Activated T-helper 2 cell treated with anti-CD3 and anti-CD28 coated beads, Interferon-gamma antibody, Interleukin-2, Interleukin-4, amounts not matched to agents 10 μg/mL and 5 μg/mL and 100 μg/mL, durations not matched to agents 14 hours and 24 hours and 36 hours (primary cell): ENCODE results near the gene CWC22. TPM values are rescaled to one million over a fixed set of nuclear protein-coding genes. Genes with fewer than 3 reads are reported as not detected.
"Not testable (repeated sequence)": the region's sequence is repeated elsewhere in the genome, so short reads cannot be mapped to it uniquely, and the experiment has no call there.

Source experiments
- DNase-seq: peaks from one replicate; pipeline ENCODE4 v3.0.0; 2021; ENCODE audit warnings: low spot score
- H3K27ac Mint-ChIP-seq: one replicate; pipeline ENCODE4 v1.8.0; 2021; ENCODE audit warnings: mixed read lengths
- H3K27me3 Mint-ChIP-seq: one replicate; pipeline ENCODE4 v1.8.0; 2021; ENCODE audit warnings: low read depth, mixed read lengths
- H3K36me3 Mint-ChIP-seq: one replicate; pipeline ENCODE4 v1.8.0; 2021; ENCODE audit warnings: low read depth, mixed read lengths
- H3K4me1 Mint-ChIP-seq: one replicate; pipeline ENCODE4 v1.8.0; 2021; ENCODE audit warnings: low read depth, mixed read lengths
- H3K4me3 Mint-ChIP-seq: one replicate; pipeline ENCODE4 v1.8.0; 2021; ENCODE audit warnings: low read depth, mild to moderate bottlenecking, moderate library complexity, mixed read lengths
- H3K9me3 Mint-ChIP-seq: one replicate; pipeline ENCODE4 v1.8.0; 2021; ENCODE audit warnings: mixed read lengths
- intact Hi-C: fragments of 100-400 bp; cut with micrococcal nuclease; formaldehyde crosslinking; loops from one replicate; pipeline ENCODE4 v1.15.1; 2023
- total RNA-seq: library from RNA; stranded (reverse); gene quantifications from 2 replicates; pipeline ENCODE4 v1.2.3, GENCODE V29; 2022

The CWC22 gene
- total RNA-seq, 1 donor from 2014 or later: 27.8 TPM

DNA sequence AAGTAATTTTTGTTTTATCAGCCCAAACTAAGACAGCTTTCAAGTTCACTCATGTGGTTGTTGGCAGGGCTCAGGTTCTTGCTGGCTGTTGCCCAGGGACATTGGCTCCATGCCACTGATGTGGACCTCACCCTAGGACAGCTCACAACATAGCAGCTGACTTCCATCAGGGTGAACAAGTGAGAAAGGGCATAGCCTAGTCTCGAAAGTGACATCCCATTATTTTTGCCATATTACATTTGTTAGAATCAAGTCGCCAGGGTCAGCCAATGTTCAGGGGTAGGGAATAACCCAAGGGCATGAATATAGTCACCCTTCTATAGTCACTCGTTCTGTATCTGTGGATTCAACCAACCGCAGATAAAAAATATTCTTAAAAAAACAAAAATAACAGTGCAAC, 10.7 kb upstream of the CWC22 start:
- H3K9me3 Mint-ChIP-seq: no peaks in the 10 kb centered on the region
- no peak overlapping the region for H3K27ac Mint-ChIP-seq
- no peaks in the 10 kb centered on the region for H3K27me3 Mint-ChIP-seq
- no peaks in the 10 kb centered on the region for H3K36me3 Mint-ChIP-seq
- no peak overlapping the region for H3K4me3 Mint-ChIP-seq
- no peak for DNase-seq
- H3K4me1 Mint-ChIP-seq: no peaks in the 10 kb centered on the region
- intact Hi-C loops: no loop called here

DNA sequence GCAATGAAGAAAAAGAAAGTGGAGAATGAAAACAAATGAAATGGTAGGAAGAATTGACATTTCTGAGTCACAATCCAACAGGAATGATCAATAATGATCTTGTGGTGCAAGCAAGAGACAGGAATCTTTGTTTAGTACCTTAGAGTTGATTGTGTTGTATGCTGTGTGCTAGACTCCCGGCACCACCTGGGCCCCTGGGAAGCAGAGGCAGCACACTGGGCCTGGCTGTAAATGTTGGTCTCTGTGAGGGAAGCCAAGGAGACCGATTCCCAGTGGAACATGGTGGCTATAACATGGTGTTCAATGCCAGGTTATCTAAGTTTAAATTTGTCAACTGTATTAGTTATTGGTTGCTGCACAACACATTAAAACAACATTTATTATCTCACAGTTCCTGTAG, 9.8 kb upstream of the CWC22 start:
- Mint-ChIP-seq H3K4me3 (no peak overlapping the region), H3K4me1 (no peaks in the 10 kb centered on the region), H3K9me3 (no peaks in the 10 kb centered on the region), H3K27ac (no peak overlapping the region), H3K36me3 (no peaks in the 10 kb centered on the region), H3K27me3 (no peaks in the 10 kb centered on the region)
- intact Hi-C loops: no loop called here
- no peak for DNase-seq

DNA sequence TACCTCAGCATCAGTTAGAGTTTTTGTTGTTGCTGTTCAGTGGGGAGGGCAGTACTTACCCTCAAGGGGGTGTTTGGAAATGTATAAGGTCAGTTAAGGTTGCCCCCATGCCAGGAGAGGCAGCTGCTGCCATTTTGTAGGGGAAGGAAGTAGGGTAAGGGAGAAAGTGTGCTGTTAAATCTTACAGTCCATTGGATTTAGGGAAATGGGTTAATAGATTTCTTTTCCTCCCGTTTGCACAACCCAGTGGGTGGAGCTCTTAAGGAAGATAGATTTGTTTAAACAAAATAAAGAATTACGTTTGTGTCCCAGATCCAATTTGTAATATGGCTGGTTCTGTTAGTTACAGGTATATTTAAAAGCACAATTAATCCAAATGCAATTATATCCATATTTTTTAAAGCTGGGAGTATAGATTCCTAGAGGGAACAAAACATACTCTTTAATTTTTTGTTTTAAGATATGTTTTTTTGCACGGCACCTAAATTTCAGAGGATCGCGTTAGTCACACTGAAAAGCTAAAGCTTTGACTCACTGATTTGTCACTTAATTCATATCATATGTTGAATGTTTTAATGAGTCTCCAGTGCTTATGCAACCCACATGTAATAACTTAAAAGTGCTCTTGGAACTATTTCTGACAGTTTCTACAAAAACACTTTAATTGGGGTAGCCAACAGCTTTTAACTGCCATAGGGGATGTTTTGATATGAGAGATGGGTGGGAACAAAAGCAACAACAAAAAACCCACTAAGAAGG, 9.0 kb upstream of the CWC22 start:
- no peaks in the 10 kb centered on the region for H3K9me3 Mint-ChIP-seq
- H3K36me3 Mint-ChIP-seq: no peaks in the 10 kb centered on the region
- intact Hi-C loops: no loop called here
- no peak overlapping the region for H3K27ac Mint-ChIP-seq
- DNase-seq: no peak
- no peak overlapping the region for H3K4me3 Mint-ChIP-seq
- no peaks in the 10 kb centered on the region for H3K4me1 Mint-ChIP-seq
- H3K27me3 Mint-ChIP-seq: no peaks in the 10 kb centered on the region

DNA sequence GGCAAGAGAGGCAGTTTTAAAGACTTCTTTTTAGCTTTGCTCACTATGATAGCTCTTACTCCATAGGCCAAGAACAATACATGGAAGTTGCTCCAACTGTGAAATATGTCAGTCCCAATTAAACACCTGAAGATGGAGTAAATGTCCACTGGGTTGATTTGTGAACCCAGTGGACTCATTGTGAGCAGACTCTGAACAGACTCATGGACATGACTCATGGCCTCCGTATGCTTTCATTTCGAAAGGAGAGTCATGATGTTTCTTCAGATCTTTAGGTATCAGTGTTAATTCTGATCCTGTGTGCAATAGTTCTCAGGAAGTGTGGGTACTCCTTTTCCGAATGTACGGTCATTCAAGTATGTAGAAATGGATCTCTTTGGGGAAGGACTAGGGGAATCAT, 5.4 kb upstream of the CWC22 start:
- Mint-ChIP-seq H3K4me3 (no peak overlapping the region), H3K27me3 (no peaks in the 10 kb centered on the region), H3K4me1 (peaks cover 2% of the 10 kb centered on the region), H3K9me3 (no peaks in the 10 kb centered on the region), H3K27ac (no peak overlapping the region), H3K36me3 (no peaks in the 10 kb centered on the region)
- no peak for DNase-seq
- intact Hi-C loops: no loop called here

DNA sequence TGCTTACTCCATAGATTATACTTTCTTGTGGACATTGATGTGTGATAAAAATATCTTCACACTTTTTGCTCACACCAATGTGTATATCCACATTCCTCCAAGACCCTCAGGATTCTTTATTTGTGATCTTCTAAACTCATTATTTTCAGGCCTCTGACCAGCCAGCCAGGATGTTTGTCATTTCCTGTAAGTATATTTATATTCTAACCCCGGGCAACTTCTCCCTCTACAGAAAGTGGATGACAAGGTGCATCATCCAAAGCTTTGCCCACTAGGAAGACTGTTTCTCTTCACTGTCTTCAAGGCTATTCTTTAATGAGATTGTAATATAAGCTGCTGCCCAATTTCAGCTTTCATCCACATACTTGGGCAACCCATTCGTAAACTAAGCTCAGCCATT, 3.6 kb upstream of the CWC22 start:
- no peaks in the 10 kb centered on the region for H3K9me3 Mint-ChIP-seq
- no peak overlapping the region for H3K4me3 Mint-ChIP-seq
- intact Hi-C loops: no loop called here
- peaks cover 9% of the 10 kb centered on the region for H3K4me1 Mint-ChIP-seq
- DNase-seq: no peak
- no peaks in the 10 kb centered on the region for H3K36me3 Mint-ChIP-seq
- no peak overlapping the region for H3K27ac Mint-ChIP-seq
- H3K27me3 Mint-ChIP-seq: no peaks in the 10 kb centered on the region

DNA sequence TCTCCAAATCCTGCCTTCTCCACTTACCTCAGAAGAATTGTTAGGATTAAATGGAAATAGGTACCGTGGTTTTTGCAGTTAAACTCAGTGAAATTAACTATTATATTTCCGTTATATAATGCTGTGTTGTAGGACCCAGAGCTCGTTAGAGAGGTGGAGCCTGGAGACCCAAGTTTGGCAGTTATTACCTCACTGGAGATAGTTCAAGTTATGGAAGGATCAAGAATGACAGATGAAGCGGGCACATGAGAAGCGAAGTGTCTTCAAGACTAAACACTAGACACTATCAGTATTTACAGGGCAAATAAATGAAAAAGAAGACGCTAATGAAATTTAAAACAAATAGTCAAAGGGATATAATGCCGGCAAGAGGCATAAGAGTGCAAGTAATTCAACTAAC, 866 bp downstream of the CWC22 start:
- Mint-ChIP-seq H3K27me3 (no peaks in the 10 kb centered on the region), H3K9me3 (no peaks in the 10 kb centered on the region), H3K4me3 (peak overlapping the region; percentile 98), H3K36me3 (peaks cover 13% of the 10 kb centered on the region), H3K27ac (peak overlapping the region; percentile 94), H3K4me1 (peaks cover 22% of the 10 kb centered on the region)
- intact Hi-C loops: loop anchor here (5.0 kb wide), 1 partner anchor 1894 kb away; the partner anchor contains the start of gene RBM45
- no peak for DNase-seq

DNA sequence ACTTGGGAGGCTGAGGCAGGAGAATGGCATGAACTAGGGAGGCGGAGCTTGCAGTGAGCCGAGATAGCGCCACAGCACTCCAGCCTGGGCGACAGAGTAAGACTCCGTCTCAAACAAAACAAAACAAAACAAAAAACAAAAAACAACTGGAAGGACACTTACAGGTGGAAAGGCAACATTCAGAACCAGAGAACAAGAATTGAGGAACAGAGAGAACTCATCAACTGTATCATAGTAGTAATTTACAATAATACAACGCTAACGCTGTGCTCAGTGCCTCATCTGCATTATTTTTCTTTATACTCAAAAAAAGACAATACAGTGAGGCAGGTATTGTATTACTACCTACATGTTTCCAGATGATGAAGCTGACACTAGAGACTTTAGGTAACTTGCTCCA, 1.6 kb downstream of the CWC22 start:
- H3K36me3 Mint-ChIP-seq: peaks cover 15% of the 10 kb centered on the region
- intact Hi-C loops: loop anchor here (5.0 kb wide), 1 partner anchor 1893 kb away; the partner anchor contains the start of gene RBM45
- not testable (repeated sequence) for H3K9me3 Mint-ChIP-seq, H3K27me3 Mint-ChIP-seq, DNase-seq, H3K27ac Mint-ChIP-seq
- H3K4me1 Mint-ChIP-seq: peaks cover 23% of the 10 kb centered on the region
- peak overlapping the region; percentile 58 for H3K4me3 Mint-ChIP-seq

DNA sequence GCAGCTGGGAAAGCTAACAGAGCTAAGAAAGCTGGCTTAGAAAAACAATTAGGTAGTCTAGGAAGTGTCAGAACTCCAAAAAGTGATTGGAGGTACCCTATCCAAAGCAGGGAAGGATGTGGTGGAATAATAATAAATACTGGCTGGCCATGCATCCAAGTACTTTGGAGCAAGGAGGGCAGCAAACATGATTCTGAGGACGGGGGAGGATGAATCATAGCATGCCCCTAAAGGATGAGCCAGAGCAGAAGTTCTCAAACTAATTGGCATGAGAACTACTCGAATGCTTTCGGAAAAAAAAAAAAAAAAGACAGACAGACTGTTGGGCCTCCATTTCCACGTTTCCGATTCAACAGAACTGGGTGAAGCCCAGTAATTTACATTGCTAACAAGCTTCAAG, 2.4 kb downstream of the CWC22 start:
- peaks cover 25% of the 10 kb centered on the region for H3K4me1 Mint-ChIP-seq
- DNase-seq: no peak
- intact Hi-C loops: loop anchor here (5.0 kb wide), 1 partner anchor 1892 kb away; the partner anchor contains the start of gene RBM45
- no peaks in the 10 kb centered on the region for H3K27me3 Mint-ChIP-seq
- peaks cover 16% of the 10 kb centered on the region for H3K36me3 Mint-ChIP-seq
- H3K4me3 Mint-ChIP-seq: no peak overlapping the region
- H3K27ac Mint-ChIP-seq: no peak overlapping the region
- no peaks in the 10 kb centered on the region for H3K9me3 Mint-ChIP-seq

DNA sequence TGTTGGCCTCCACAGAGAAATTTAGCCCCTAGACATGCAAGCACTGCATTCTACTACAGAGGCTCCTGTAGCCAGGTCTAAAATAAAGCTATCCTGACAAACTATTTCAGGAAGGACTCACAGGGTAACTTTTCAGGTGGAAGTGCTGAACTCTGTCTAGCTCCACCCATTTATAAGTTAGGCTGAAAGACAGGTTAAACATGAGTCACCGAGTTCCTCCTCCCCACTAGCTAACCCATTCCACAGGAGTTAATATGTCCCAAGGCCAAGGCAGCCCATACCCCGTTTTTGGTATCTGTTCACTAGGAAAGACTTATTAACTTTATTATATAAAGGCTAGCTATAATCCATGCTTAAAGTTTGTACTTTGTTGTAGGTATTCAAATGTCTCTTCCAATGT, 3.5 kb downstream of the CWC22 start:
- H3K4me1 Mint-ChIP-seq: peaks cover 25% of the 10 kb centered on the region

DNA sequence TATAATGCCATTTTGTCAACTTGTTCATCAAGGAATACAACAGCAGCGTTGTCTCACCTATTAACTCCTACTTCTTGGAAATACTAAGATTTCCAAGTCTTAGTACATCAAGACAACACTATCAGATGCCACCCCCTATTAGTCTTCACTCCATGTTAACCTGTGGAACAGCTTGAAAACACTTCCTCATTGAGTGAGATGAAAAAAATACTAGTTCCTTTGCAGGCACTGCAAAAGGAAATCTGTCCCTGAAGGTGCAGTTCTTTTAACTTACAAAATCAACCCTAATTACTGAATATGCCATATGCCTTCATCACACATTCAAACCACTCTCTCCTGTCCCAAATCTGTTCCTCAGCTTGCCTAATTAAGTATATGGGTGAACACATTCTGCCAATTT, 4.0 kb downstream of the CWC22 start:
- intact Hi-C loops: no loop called here
- no peaks in the 10 kb centered on the region for H3K9me3 Mint-ChIP-seq
- H3K27me3 Mint-ChIP-seq: no peaks in the 10 kb centered on the region
- H3K36me3 Mint-ChIP-seq: peaks cover 16% of the 10 kb centered on the region
- peaks cover 25% of the 10 kb centered on the region for H3K4me1 Mint-ChIP-seq
- no peak for DNase-seq
- H3K27ac Mint-ChIP-seq: no peak overlapping the region
- no peak overlapping the region for H3K4me3 Mint-ChIP-seq

More for the DNA sequence above, 3.5 kb downstream of the CWC22 start:
- intact Hi-C loops: no loop called here
- H3K36me3 Mint-ChIP-seq: peaks cover 16% of the 10 kb centered on the region
- no peaks in the 10 kb centered on the region for H3K27me3 Mint-ChIP-seq
- H3K27ac Mint-ChIP-seq: no peak overlapping the region
- DNase-seq: no peak
- H3K9me3 Mint-ChIP-seq: no peaks in the 10 kb centered on the region
- no peak overlapping the region for H3K4me3 Mint-ChIP-seq

DNA sequence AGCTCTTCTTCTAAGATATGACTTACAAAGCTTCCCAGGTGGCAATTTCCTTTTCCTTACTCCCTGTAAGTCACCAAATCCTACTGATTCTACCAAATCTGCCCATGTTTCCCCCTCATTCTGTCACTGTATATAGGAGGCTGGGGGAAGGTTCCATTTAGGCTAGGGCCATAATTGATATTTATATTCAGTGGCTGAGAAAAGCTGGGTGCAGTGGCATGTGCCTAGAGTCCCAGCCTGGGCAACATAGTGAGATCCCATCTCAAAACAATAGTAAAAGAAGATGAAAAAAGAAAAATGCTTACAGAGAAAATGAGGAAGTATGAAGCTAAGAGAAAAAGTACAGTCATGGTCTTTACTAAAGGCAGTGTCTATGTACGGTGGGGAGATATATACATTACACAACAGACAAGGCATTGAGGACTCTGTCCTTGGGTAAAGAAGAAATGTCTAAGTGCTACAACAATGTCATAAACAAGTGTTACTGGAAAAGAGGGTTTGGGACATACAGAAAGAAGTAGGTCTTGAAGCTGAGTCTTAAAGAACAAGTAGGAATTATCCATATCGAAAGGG, 4.8 kb downstream of the CWC22 start:
- H3K27me3 Mint-ChIP-seq: no peaks in the 10 kb centered on the region
- H3K27ac Mint-ChIP-seq: no peak overlapping the region
- H3K9me3 Mint-ChIP-seq: no peaks in the 10 kb centered on the region
- H3K36me3 Mint-ChIP-seq: peaks cover 16% of the 10 kb centered on the region
- H3K4me1 Mint-ChIP-seq: peaks cover 24% of the 10 kb centered on the region
- H3K4me3 Mint-ChIP-seq: no peak overlapping the region
- DNase-seq: no peak
- intact Hi-C loops: no loop called here

DNA sequence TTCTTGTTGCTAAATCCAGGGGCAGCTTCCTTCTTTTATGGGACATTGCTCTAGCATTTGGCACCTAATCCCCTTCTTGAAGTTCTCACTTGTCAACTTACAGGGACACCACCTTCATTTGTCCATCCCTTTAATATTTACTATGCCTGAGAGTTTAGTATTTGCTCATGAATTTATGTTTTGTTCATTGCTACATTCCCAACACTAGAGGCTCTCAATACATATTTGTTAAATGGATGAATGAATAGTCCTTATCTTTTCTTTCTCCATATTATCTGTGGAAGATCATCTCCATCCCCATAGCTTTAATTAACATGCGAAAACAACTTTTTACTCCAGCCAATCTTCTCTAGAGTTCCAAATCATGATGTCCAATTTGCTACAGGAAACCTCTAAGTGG, 5.4 kb downstream of the CWC22 start:
- H3K36me3 Mint-ChIP-seq: peaks cover 16% of the 10 kb centered on the region
- H3K27me3 Mint-ChIP-seq: no peaks in the 10 kb centered on the region
- H3K4me3 Mint-ChIP-seq: no peak overlapping the region
- intact Hi-C loops: no loop called here
- H3K4me1 Mint-ChIP-seq: peaks cover 24% of the 10 kb centered on the region
- H3K9me3 Mint-ChIP-seq: no peaks in the 10 kb centered on the region
- H3K27ac Mint-ChIP-seq: no peak overlapping the region
- no peak for DNase-seq

DNA sequence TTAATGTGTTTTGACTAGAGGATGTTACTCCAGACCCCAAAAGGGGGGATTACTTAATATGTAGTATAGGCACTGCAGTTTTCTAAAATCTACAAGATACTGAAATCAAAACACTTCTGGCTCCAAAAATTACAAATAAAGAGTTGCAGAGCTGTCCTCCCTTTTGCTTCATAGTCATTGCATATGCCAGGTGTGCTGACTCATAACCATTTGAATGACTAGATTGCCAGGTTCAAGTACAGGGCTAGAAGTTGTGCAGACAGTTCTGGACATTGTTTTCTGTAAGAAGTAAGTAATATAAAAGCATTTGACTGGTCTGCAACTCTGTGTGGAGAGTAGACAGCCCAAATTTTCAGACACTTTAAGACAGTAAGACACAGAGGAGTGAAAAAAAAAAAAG, 6.7 kb downstream of the CWC22 start:
- no peak for DNase-seq
- peaks cover 25% of the 10 kb centered on the region for H3K4me1 Mint-ChIP-seq
- H3K9me3 Mint-ChIP-seq: no peaks in the 10 kb centered on the region
- H3K36me3 Mint-ChIP-seq: peaks cover 16% of the 10 kb centered on the region
- H3K4me3 Mint-ChIP-seq: no peak overlapping the region
- intact Hi-C loops: no loop called here
- no peaks in the 10 kb centered on the region for H3K27me3 Mint-ChIP-seq
- H3K27ac Mint-ChIP-seq: no peak overlapping the region
